Mammary microvascular endothelial cell (primary cell): ENCODE measurements around the gene PEAR1. TPM values are rescaled to one million over a fixed set of nuclear protein-coding genes. Genes with fewer than 3 reads are reported as not detected.

Experiments used
- total RNA-seq: library from RNA; depleted of rRNA; stranded (reverse); fragments of >200 nt; gene quantifications from 2 replicates; pipeline ENCODE4 v1.2.3, GENCODE V29; 2015

Gene PEAR1
- total RNA-seq, result 46.7 and 49.8 TPM in 2 replicates

GRCh38 chr1:156893048-156893953, at the start of gene PEAR1:
Gene PEAR1 (plus strand): TSS chr1:156893718. CDS start chr1:156903927, 10,209 bp downstream.

DNA sequence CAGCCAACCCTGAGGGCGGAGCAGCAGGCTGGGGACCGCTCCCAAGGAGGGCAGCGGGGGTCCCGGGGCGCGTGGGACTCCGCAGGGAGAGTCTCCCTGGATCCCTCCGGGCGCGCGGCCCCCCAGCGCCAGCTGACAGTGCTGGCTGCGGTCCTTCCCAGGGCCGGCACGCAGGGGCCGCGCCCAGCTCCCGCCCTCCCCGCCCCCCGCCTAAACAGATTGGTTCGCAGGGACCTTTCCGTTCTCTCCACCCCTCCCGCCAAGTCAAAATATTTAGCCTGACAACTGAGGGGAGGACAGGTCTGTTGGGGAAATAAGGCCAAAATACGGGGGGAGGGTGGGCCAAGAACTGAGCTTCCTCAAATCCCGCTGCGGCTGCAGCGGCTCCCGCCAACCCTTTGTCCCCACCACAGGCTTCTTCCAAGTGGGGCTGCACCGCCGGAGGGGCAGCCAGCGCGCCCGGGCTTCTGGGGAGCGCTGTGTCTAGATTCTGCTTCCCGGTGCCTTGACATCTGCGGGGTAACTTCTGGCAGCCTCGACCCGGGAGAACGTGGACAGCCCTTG, 34.5 kb upstream of the PEAR1 start, which contains the start of gene INSRR:
TSS of gene INSRR (minus strand) at position 159 of the 564 bp plus-strand sequence. CDS start 496 bp downstream, outside the sequence.

DNA sequence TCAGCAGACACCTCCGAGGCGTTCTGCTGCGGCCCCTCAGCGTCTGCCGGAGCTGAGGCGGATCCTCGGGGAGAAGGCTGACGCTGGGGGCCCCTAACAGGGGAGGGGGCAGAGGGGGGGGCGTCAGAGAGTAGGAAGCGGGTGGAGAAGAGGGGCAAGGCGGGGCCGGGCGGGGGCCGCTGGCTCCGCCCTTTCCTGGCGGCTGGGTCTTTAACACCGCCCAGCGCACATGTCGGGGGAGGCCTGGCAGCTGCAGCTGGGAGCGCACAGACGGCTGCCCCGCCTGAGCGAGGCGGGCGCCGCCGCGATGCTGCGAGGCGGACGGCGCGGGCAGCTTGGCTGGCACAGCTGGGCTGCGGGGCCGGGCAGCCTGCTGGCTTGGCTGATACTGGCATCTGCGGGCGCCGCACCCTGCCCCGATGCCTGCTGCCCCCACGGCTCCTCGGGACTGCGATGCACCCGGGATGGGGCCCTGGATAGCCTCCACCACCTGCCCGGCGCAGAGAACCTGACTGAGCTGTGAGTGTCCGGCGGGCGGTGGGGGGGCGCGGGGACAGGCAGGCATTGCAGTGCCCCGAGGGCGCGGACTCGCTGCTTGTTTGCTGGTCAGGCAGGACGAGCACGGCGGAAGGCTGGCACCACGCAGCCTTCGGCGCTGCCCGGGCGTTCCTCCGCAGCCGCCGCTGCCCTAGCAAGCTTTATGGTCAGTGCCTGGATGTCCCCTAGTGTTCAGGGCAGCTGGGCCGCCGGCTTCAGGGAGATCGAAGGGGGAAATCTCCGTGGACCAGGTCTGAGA, 32.7 kb upstream of the PEAR1 start, which contains the start of gene NTRK1:
TSS of gene NTRK1 (plus strand) at position 238 of the 796 bp plus-strand sequence. CDS start at position 308, 70 bp downstream.

DNA sequence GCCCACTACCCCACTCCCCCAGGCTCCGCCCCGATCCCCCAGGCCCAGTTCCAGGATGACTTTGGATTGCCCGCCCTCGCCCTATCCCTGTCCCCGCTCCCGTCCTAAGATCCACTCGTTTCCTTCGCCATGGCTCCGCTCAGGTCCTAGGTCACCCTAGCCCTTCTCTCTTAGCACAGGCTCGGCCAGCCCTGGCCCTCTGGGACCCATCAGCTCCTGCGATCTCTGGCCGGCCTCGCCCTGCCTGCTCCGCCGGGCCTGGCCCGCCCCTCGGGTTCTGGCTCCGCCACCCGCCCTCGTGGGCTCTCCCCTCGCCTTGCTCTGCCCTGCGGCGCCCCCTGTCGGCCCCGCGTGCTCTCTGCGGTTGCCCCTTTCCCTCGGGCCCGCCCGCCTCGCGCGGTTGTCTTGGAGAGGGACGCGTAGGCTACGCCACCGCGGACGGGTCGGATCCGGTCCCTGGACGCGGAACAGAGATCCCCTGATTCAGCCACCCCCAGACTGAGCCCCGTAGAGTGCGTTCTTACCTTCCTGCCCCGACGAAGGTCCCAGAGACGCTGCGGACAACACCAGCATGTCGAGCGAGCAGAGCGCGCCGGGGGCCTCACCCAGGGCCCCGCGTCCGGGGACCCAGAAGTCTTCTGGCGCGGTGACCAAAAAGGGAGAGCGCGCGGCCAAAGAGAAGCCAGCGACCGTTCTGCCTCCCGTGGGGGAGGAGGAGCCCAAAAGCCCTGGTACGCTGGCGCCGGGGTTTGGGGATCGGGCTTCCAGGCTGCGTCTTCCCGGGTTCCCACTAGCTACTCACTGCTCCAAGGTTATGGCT, 26.9 kb downstream of the PEAR1 start, which contains the start of gene LRRC71:
TSS of gene LRRC71 (plus strand) at position 400 of the 820 bp plus-strand sequence. CDS start at position 572, 172 bp downstream.

Other genes with a start within 250 kb of the PEAR1 start
- gene NES, start 216.3 kb upstream of the PEAR1 start, total RNA-seq, result 360 and 381 TPM in 2 replicates
- 0.13 and 0.15 TPM in 2 replicates for gene CRABP2, start 188.1 kb upstream of the PEAR1 start, total RNA-seq
- gene METTL25B, start 165.2 kb upstream of the PEAR1 start, total RNA-seq, result 8.5 and 9.9 TPM in 2 replicates
- 13.1 and 17.9 TPM in 2 replicates for gene ISG20L2, start 165.0 kb upstream of the PEAR1 start, total RNA-seq
- gene MRPL24, start 152.6 kb upstream of the PEAR1 start, total RNA-seq, result 72.9 and 112 TPM in 2 replicates
- gene HDGF, start 142.0 kb upstream of the PEAR1 start, total RNA-seq, result 232 and 273 TPM in 2 replicates
- gene PRCC, start 126.2 kb upstream of the PEAR1 start, total RNA-seq, result 35.0 and 45.1 TPM in 2 replicates
- 0.33 and 0.98 TPM in 2 replicates for gene SH2D2A, start 76.9 kb upstream of the PEAR1 start, total RNA-seq
- gene INSRR, start 34.6 kb upstream of the PEAR1 start, total RNA-seq, result not detected in 2 replicates
- gene NTRK1, start 32.9 kb upstream of the PEAR1 start, total RNA-seq, result not detected in 2 replicates
- 0.34 TPM in 1 of 2 replicates, not detected in the other for gene LRRC71, start 26.9 kb downstream of the PEAR1 start, total RNA-seq
- gene ARHGEF11, start 152.0 kb downstream of the PEAR1 start, total RNA-seq, result 12.2 and 14.2 TPM in 2 replicates
- gene ETV3L, start 206.1 kb downstream of the PEAR1 start, total RNA-seq, result not detected in 2 replicates
- 9.0 and 9.2 TPM in 2 replicates for gene ETV3, start 244.7 kb downstream of the PEAR1 start, total RNA-seq